Lower leg skin (tissue), 3 donors: ENCODE data around the gene GPR17.

ENCODE experiments used
- POLR2A ChIP-seq, 2 donors: fragments of 450-650 bp; IDR thresholded peaks; one replicate each; pipeline ENCODE4 v1.6.1; 2016 to 2017; ENCODE audit warnings: antibody characterized with exemption in 2 of 2, mild to moderate bottlenecking in 1 of 2, moderate library complexity in 1 of 2
- TF ChIP-seq, protein P1 (sequence below), 3 donors: fragments of 450-650 bp; IDR thresholded peaks; one replicate each; pipeline ENCODE4 v1.5.1; 2016; ENCODE audit warnings: antibody characterized with exemption in 3 of 3, mild to moderate bottlenecking in 3 of 3, moderate library complexity in 2 of 3

- no peak for TF ChIP-seq POLR2A (IDR thresholded peaks at IDR 0.05)
- TF ChIP-seq, protein P1, sequence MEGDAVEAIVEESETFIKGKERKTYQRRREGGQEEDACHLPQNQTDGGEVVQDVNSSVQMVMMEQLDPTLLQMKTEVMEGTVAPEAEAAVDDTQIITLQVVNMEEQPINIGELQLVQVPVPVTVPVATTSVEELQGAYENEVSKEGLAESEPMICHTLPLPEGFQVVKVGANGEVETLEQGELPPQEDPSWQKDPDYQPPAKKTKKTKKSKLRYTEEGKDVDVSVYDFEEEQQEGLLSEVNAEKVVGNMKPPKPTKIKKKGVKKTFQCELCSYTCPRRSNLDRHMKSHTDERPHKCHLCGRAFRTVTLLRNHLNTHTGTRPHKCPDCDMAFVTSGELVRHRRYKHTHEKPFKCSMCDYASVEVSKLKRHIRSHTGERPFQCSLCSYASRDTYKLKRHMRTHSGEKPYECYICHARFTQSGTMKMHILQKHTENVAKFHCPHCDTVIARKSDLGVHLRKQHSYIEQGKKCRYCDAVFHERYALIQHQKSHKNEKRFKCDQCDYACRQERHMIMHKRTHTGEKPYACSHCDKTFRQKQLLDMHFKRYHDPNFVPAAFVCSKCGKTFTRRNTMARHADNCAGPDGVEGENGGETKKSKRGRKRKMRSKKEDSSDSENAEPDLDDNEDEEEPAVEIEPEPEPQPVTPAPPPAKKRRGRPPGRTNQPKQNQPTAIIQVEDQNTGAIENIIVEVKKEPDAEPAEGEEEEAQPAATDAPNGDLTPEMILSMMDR (IDR thresholded peaks at IDR 0.05) = no peak
Observed at GRCh38 chr2:127629637-127630036, 16.3 kb upstream of the GPR17 start.
